Neural cell (in vitro differentiated cells): Measurements from ENCODE around the gene SLC31A1. TPM values are rescaled to one million over a fixed set of nuclear protein-coding genes. Genes with fewer than 3 reads are reported as not detected.

Experiments
- H2AFZ ChIP-seq: fragments of 200-600, 300-800 bp; sonication (generic), shearing (Covaris generic); 2 replicates; pipeline ENCODE4 v1.6.0; 2014; ENCODE audit warnings: low read depth, mild to moderate bottlenecking, antibody characterized with exemption, low read length, moderate library complexity
- H3F3A ChIP-seq: fragments of 200-600 bp; shearing (Covaris generic); 2 replicates; pipeline ENCODE4 v1.6.1; 2016; ENCODE audit warnings: mild to moderate bottlenecking, moderate library complexity, mixed read lengths, antibody characterized with exemption, low read length; ENCODE audit not compliant: insufficient read depth, poor library complexity, severe bottlenecking
- H3K27ac ChIP-seq: fragments of 200-600, 300-800 bp; sonication (generic), shearing (Covaris generic); 2 replicates; pipeline ENCODE4 v1.5.1; 2014; ENCODE audit warnings: mild to moderate bottlenecking, low read length, moderate library complexity
- H3K27me3 ChIP-seq: fragments of 300-800, 200-600 bp; sonication (generic), shearing (Covaris generic); 2 replicates; pipeline ENCODE4 v1.6.0; 2014; ENCODE audit warnings: mild to moderate bottlenecking, low read depth, low read length, moderate library complexity; ENCODE audit not compliant: insufficient read depth
- H3K36me3 ChIP-seq: fragments of 300-800, 200-600 bp; sonication (generic), shearing (Covaris generic); 2 replicates; pipeline ENCODE4 v1.5.1; 2014; ENCODE audit warnings: mild to moderate bottlenecking, antibody characterized with exemption, low read length, moderate library complexity; ENCODE audit not compliant: insufficient read depth
- H3K4me2 ChIP-seq: fragments of 300-800, 200-600 bp; sonication (generic), shearing (Covaris generic); 2 replicates; pipeline ENCODE4 v1.6.0; 2014; ENCODE audit warnings: mild to moderate bottlenecking, low read length
- H3K4me3 ChIP-seq: fragments of 300-800, 200-600 bp; sonication (generic), shearing (Covaris generic); 2 replicates; pipeline ENCODE4 v1.5.1; 2014; ENCODE audit warnings: mild to moderate bottlenecking, low read length, moderate library complexity
- H3K79me2 ChIP-seq: fragments of 200-600 bp; shearing (Covaris generic); replicated peaks from 2 replicates; pipeline ENCODE4 v1.6.0; 2014; ENCODE audit warnings: mild to moderate bottlenecking, low read length, moderate library complexity; ENCODE audit not compliant: insufficient read depth
- H3K9ac ChIP-seq: fragments of 300-800, 200-600 bp; sonication (generic), shearing (Covaris generic); 2 replicates; pipeline ENCODE4 v1.6.1; 2016; ENCODE audit warnings: mild to moderate bottlenecking, low read length, mixed read lengths
- H3K9me2 ChIP-seq: fragments of 200-600 bp; shearing (Covaris generic); 2 replicates; pipeline ENCODE4 v1.6.1; 2016; ENCODE audit warnings: mild to moderate bottlenecking, low read length, mixed read lengths; ENCODE audit not compliant: insufficient read depth
- H3K9me3 ChIP-seq: fragments of 200-600, 300-800 bp; sonication (generic), shearing (Covaris generic); 2 replicates; pipeline ENCODE4 v1.6.1; 2016; ENCODE audit warnings: mild to moderate bottlenecking, mixed run types, low read length, moderate library complexity, mixed read lengths
- H4K20me1 ChIP-seq: fragments of 200-600 bp; shearing (Covaris generic); 2 replicates; pipeline ENCODE4 v1.6.1; 2016; ENCODE audit warnings: mild to moderate bottlenecking, mixed run types; ENCODE audit not compliant: insufficient read depth
- CTCF ChIP-seq: fragments of 450-650 bp; IDR thresholded peaks from 2 replicates; pipeline ENCODE4 v1.5.1; 2014; ENCODE audit warnings: antibody characterized with exemption, mild to moderate bottlenecking, moderate library complexity; ENCODE audit not compliant: poor library complexity, severe bottlenecking
- EP300 ChIP-seq: fragments of 450-650 bp; conservative IDR thresholded peaks from 2 replicates; pipeline ENCODE4 v1.6.1; 2014; ENCODE audit warnings: antibody characterized with exemption, mild to moderate bottlenecking, moderate library complexity; ENCODE audit not compliant: poor library complexity, severe bottlenecking
- EZH2 ChIP-seq: fragments of 200-600, 300-800 bp; shearing (Covaris generic), sonication (generic); IDR thresholded peaks from 2 replicates; pipeline ENCODE4 v1.6.1; 2014; ENCODE audit warnings: antibody characterized with exemption, low read length, borderline replicate concordance, mild to moderate bottlenecking; ENCODE audit not compliant: insufficient read depth, poor library complexity, severe bottlenecking
- MXI1 ChIP-seq: fragments of 450-650 bp; conservative IDR thresholded peaks from 2 replicates; pipeline ENCODE4 v1.6.1; 2014; ENCODE audit warnings: antibody characterized with exemption, mild to moderate bottlenecking; ENCODE audit not compliant: poor library complexity, severe bottlenecking
- POLR2AphosphoS5 ChIP-seq: IDR thresholded peaks from 2 replicates; pipeline ENCODE4 v1.6.1; 2012
- RAD21 ChIP-seq: fragments of 450-650 bp; conservative IDR thresholded peaks from 2 replicates; pipeline ENCODE4 v1.6.1; 2014; ENCODE audit warnings: antibody characterized with exemption, mild to moderate bottlenecking, moderate library complexity
- REST ChIP-seq: IDR thresholded peaks from 2 replicates; pipeline ENCODE4 v1.6.1; 2012; ENCODE audit warnings: borderline replicate concordance
- SMC3 ChIP-seq: fragments of 450-650 bp; conservative IDR thresholded peaks from 2 replicates; pipeline ENCODE4 v1.6.1; 2014; ENCODE audit warnings: antibody characterized with exemption, mild to moderate bottlenecking, moderate library complexity; ENCODE audit not compliant: poor library complexity
- TAF1 ChIP-seq: IDR thresholded peaks from 2 replicates; pipeline ENCODE4 v1.6.1; 2012; ENCODE audit warnings: low read depth
- polyA plus RNA-seq: library from polyadenylated mRNA; depleted of rRNA; stranded (reverse); fragments of >200 nt; gene quantifications from 2 replicates; pipeline ENCODE4 v1.2.3, GENCODE V29; 2014

The SLC31A1 gene
- polyA plus RNA-seq, 1 donor from 2014 or later: 7.4 TPM

- H3F3A ChIP-seq: no peaks in the 10 kb centered on the region
- no peaks in the 10 kb centered on the region for H3K36me3 ChIP-seq
- H4K20me1 ChIP-seq: no peaks in the 10 kb centered on the region
- H3K4me2 ChIP-seq: no peak overlapping the region
- no peaks in the 10 kb centered on the region for H3K79me2 ChIP-seq
- H3K9ac ChIP-seq: no peak overlapping the region
- TF ChIP-seq MXI1 (no peak), SMC3 (no peak), RAD21 (no peak), REST (no peak), POLR2AphosphoS5 (no peak), CTCF (no peak), EP300 (no peak), TAF1 (no peak), EZH2 (no peak)
- no peaks in the 10 kb centered on the region for H3K9me3 ChIP-seq
- no peaks in the 10 kb centered on the region for H3K9me2 ChIP-seq
- H3K4me3 ChIP-seq: no peak overlapping the region
- H2AFZ ChIP-seq: no peak overlapping the region
- no peaks in the 10 kb centered on the region for H3K27me3 ChIP-seq
- H3K27ac ChIP-seq: no peak overlapping the region
These were observed 29.5 kb downstream of the SLC31A1 start for GRCh38 chr9:113250807-113251206.

GRCh38 chr9:113254991-113255390, 33.6 kb downstream of the SLC31A1 start:
- Histone ChIP-seq H4K20me1 (no peaks in the 10 kb centered on the region), H3K4me3 (no peak overlapping the region), H2AFZ (no peak overlapping the region), H3K36me3 (peaks cover 8% of the 10 kb centered on the region), H3K4me2 (no peak overlapping the region), H3K79me2 (no peaks in the 10 kb centered on the region), H3K27me3 (no peaks in the 10 kb centered on the region), H3K9me2 (no peaks in the 10 kb centered on the region), H3K27ac (no peak overlapping the region), H3K9me3 (no peaks in the 10 kb centered on the region), H3K9ac (no peak overlapping the region), H3F3A (no peaks in the 10 kb centered on the region)
- no peak for TF ChIP-seq CTCF
- no peak for TF ChIP-seq EP300
- no peak for TF ChIP-seq SMC3
- no peak for TF ChIP-seq RAD21
- no peak for TF ChIP-seq POLR2AphosphoS5
- no peak for TF ChIP-seq EZH2
- TF ChIP-seq MXI1: no peak
